GM12892 (cell line): ENCODE measurements around the gene POU2F1.
"Not testable (repeated sequence)": the region's sequence is repeated elsewhere in the genome, so short reads cannot be mapped to it uniquely, and the experiment has no call there.

Source experiments
- DNase-seq: peaks from one replicate; pipeline ENCODE4 v3.0.0; 2011; ENCODE audit not compliant: insufficient read length
- FAIRE-seq: peaks from 2 replicates; lab custom pipeline; 2011; peaks lifted over from hg19 to GRCh38; lab: Jason Lieb, UNC
- POLR2A ChIP-seq: IDR thresholded peaks from 2 replicates; pipeline ENCODE4 v1.6.1; 2011; ENCODE audit warnings: low read depth, low read length, control low read depth
- POLR2AphosphoS5 ChIP-seq: IDR thresholded peaks from 2 replicates; pipeline ENCODE4 v1.6.1; 2011; ENCODE audit warnings: low read depth, low read length, control low read depth
- TAF1 ChIP-seq: IDR thresholded peaks from 2 replicates; pipeline ENCODE4 v1.6.1; 2011; ENCODE audit warnings: low read depth, mild to moderate bottlenecking, control low read depth, low read length, borderline replicate concordance

The POU2F1 gene

DNA sequence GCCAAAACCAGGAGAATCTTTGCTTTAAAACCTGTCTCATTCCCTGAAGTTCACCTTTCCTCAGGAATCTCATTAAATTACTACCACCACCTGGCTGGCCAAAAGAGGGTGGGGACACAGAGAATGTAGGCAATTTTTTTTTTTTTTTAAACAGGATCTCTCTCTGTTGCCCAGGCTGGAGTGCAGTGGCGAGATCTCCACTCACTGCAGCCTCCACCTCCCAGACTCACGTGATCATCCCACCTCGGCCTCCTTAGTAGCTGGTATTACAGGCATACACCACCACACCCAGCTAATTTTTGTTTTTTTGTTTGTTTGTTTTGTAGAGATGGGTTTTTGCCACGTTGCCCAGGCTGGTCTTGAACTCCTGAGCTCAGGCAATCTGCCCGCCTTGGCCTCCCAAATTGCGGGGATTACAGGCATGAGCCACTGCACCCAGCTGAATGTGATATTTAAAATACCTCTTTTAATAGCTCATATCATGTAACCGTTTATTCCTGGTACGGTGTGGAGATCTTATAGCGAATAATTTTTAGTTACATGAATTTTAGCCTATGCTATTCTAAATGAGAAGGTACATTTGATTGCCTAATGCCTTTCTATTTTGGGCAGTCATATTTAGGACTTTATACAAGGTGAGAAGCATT is 84.5 kb downstream of the POU2F1 start:
- no peak for DNase-seq

GRCh38 chr1:167305706-167306277 is 85.1 kb downstream of the POU2F1 start:
- TF ChIP-seq POLR2A (no peak), TAF1 (no peak), POLR2AphosphoS5 (no peak)
- DNase-seq = no peak
- no peak for FAIRE-seq

More for the DNA sequence above, 84.5 kb downstream of the POU2F1 start:
- TF ChIP-seq TAF1 (no peak), POLR2A (no peak), POLR2AphosphoS5 (no peak)
- no peak for FAIRE-seq

GRCh38 chr1:167310732-167311131 is 90.0 kb downstream of the POU2F1 start:
- FAIRE-seq (no peak), DNase-seq (no peak)
- TF ChIP-seq POLR2AphosphoS5 = no peak
- no peak for TF ChIP-seq TAF1
- no peak for TF ChIP-seq POLR2A

GRCh38 chr1:167312871-167313270 is 92.2 kb downstream of the POU2F1 start:
- DNase-seq (no peak), FAIRE-seq (no peak)
- no peak for TF ChIP-seq POLR2A
- no peak for TF ChIP-seq TAF1
- no peak for TF ChIP-seq POLR2AphosphoS5

DNA sequence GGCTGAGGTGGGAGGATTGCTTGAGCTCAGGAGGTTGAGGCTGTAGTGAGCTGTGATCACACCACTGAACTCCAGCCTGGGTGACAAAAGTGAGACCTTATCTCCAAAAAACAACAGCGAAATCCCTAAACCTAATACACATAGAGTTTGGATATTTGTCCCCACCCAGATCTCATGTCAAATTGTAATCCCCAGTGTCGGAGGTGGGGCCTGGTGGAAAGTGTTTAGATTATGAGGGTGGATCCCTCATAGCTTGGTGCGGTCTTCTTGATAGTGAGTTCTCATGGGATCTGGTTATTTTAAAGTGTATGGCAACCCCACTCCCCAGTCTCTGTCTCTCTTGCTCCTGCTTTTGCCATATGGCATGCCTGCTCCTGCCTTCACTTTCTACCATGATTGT is 94.0 kb downstream of the POU2F1 start:
- FAIRE-seq (no peak), DNase-seq (no peak)
- TF ChIP-seq POLR2A = no peak
- no peak for TF ChIP-seq POLR2AphosphoS5
- no peak for TF ChIP-seq TAF1

DNA sequence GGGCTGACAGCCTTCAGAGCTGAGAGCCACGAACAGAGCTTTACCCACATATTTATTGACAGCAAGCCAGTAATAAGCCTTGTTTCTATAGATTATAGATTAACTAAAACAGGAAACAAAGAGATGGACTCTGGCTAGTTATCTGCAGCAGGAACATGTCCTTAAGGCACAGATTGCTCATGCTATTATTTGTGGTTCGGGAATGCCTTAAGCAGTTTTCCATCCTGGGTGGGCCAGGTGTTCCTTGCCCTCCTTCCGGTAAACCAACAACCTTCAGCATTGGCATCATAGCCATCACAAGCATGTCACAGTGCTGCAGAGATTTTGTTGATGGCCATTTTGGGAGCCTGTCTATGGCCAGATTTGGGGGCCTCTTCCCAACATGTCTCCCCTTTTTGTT is 96.8 kb downstream of the POU2F1 start:
- TF ChIP-seq TAF1 = no peak
- TF ChIP-seq POLR2AphosphoS5 = no peak
- TF ChIP-seq POLR2A = no peak
- DNase-seq (no peak), FAIRE-seq (no peak)

GRCh38 chr1:167319206-167319605 is 98.5 kb downstream of the POU2F1 start:
- not testable (repeated sequence) for FAIRE-seq, DNase-seq

GRCh38 chr1:167322483-167322882 is 101.8 kb downstream of the POU2F1 start:
- FAIRE-seq = no peak
- TF ChIP-seq POLR2AphosphoS5 = no peak
- TF ChIP-seq POLR2A = no peak
- TF ChIP-seq TAF1 = no peak
- DNase-seq = no peak

DNA sequence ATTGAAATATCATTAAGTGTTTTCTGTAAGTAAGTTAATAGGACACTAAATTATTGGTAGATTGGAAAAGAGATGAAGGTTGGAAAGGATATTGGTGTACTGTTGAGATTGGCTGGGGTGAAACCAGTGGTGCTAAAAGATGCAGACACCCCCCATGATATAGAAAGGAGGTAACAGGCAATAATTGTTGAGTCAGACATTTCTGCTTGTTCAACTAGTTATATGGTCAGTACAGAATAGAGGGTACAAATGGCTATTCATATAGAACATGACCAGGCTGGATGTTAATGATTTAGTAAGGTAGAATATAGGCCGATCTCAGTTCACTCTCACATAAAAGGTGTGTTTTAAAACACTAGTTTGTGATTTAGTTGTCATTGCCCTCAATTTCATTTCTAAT is 104.5 kb downstream of the POU2F1 start:
- no peak for DNase-seq
- no peak for FAIRE-seq
- no peak for TF ChIP-seq POLR2AphosphoS5

- TF ChIP-seq TAF1 (no peak), POLR2AphosphoS5 (no peak), POLR2A (no peak)
- DNase-seq = no peak
- FAIRE-seq = no peak
These were observed 107.7 kb downstream of the POU2F1 start for GRCh38 chr1:167328306-167328815.

GRCh38 chr1:167328816-167329483 is 108.3 kb downstream of the POU2F1 start:
- FAIRE-seq = peak; percentile 96
- DNase-seq = peak; percentile 10
- TF ChIP-seq POLR2A (peak; percentile 54), TAF1 (no peak), POLR2AphosphoS5 (peak; percentile 65; the same call in 1 of the 2 replicates)

- TF ChIP-seq TAF1 (no peak), POLR2A (no peak), POLR2AphosphoS5 (no peak)
- FAIRE-seq (peak; percentile 73), DNase-seq (no peak)
These were observed 110.1 kb downstream of the POU2F1 start for GRCh38 chr1:167330601-167331293.

- TF ChIP-seq POLR2A (no peak), TAF1 (no peak), POLR2AphosphoS5 (no peak)
- FAIRE-seq = peak; percentile 89
These were observed 111.0 kb downstream of the POU2F1 start for GRCh38 chr1:167331650-167332049.

More at GRCh38 chr1:167331650-167332049, 111.0 kb downstream of the POU2F1 start:
- DNase-seq = no peak
